ENCODE data around the gene RGCC. TPM values are rescaled to one million over a fixed set of nuclear protein-coding genes. Genes with fewer than 3 reads are reported as not detected.

RGCC gene
- polyA plus RNA-seq, 1 of the 3 experiments (the other 2 are of a cell fraction): 0.05 TPM

GRCh38 chr13:41501281-41501680 is 43.9 kb downstream of the RGCC start:
- DNase-seq: no peak
- no peak overlapping the region for H2AFZ ChIP-seq (ENCODE audit: low read depth)
- H3K36me3 ChIP-seq (replicated peaks in 1 of 2; ENCODE audit: control insufficient read depth in 1 of 2, insufficient read depth in 2 of 2, low read length in 1 of 2): no peaks in the 10 kb centered on the region
- CTCF ChIA-PET: no interaction called here
- H3K79me2 ChIP-seq (ENCODE audit: insufficient read depth): no peaks in the 10 kb centered on the region
- no peaks in the 10 kb centered on the region for H3K9me2 ChIP-seq
- no peak overlapping the region for H3K4me3 ChIP-seq (ENCODE audit: low read depth in 2 of 2, low read length in 1 of 2)
- no peaks in the 10 kb centered on the region for H4K20me1 ChIP-seq (ENCODE audit: insufficient read depth)
- no peaks in the 10 kb centered on the region for H3K9me3 ChIP-seq
- H3F3A ChIP-seq (replicated peaks; ENCODE audit: insufficient read depth): no peaks in the 10 kb centered on the region
- H3K4me1 ChIP-seq (ENCODE audit: control insufficient read depth in 1 of 2, insufficient read depth in 2 of 2, low read depth in 1 of 2, low read length in 1 of 2): no peaks in the 10 kb centered on the region
- 78% methylated on average over 4 of the region's 4 CpGs for WGBS (ENCODE audit: low lambda C conversion rate)
- H3K9ac ChIP-seq: no peak overlapping the region
- no peaks in the 10 kb centered on the region; the same call in 1 of the 2 replicates for H3K27me3 ChIP-seq (ENCODE audit: insufficient read depth)
- no peak overlapping the region for H3K27ac ChIP-seq (ENCODE audit: low read depth in 2 of 2, low read length in 1 of 2)
- H3K4me2 ChIP-seq: no peak overlapping the region
- TF ChIP-seq TAF1 (IDR thresholded peaks at IDR 0.05; ENCODE audit: borderline replicate concordance, low read depth, low read length): no peak
- TF ChIP-seq REST (IDR thresholded peaks at IDR 0.05; ENCODE audit: low read depth, low read length): no peak
- TF ChIP-seq PBX3 (IDR thresholded peaks at IDR 0.05): no peak
- no peak for TF ChIP-seq USF2 (IDR thresholded peaks at IDR 0.05; ENCODE audit: borderline replicate concordance, low read depth, low read length)
- POLR2A ChIA-PET: no interaction called here

GRCh38 chr13:41502031-41502430 is 44.7 kb downstream of the RGCC start:
- no peaks in the 10 kb centered on the region for H3K4me1 ChIP-seq (ENCODE audit: control insufficient read depth in 1 of 2, insufficient read depth in 2 of 2, low read depth in 1 of 2, low read length in 1 of 2)
- no peak overlapping the region for H3K27ac ChIP-seq (ENCODE audit: low read depth in 2 of 2, low read length in 1 of 2)
- no peaks in the 10 kb centered on the region for H3K36me3 ChIP-seq (replicated peaks in 1 of 2; ENCODE audit: control insufficient read depth in 1 of 2, insufficient read depth in 2 of 2, low read length in 1 of 2)
- H3K9me3 ChIP-seq: no peaks in the 10 kb centered on the region
- no peaks in the 10 kb centered on the region; the same call in 1 of the 2 replicates for H3K27me3 ChIP-seq (ENCODE audit: insufficient read depth)
- H3K79me2 ChIP-seq (ENCODE audit: insufficient read depth): no peaks in the 10 kb centered on the region
- no peak overlapping the region for H2AFZ ChIP-seq (ENCODE audit: low read depth)
- DNase-seq: no peak
- no peak overlapping the region for H3K9ac ChIP-seq
- ChIA-PET CTCF (no interaction called here), POLR2A (no interaction called here)
- no peaks in the 10 kb centered on the region for H3F3A ChIP-seq (replicated peaks; ENCODE audit: insufficient read depth)
- no peak overlapping the region for H3K4me3 ChIP-seq (ENCODE audit: low read depth in 2 of 2, low read length in 1 of 2)
- no peak overlapping the region for H3K4me2 ChIP-seq
- H3K9me2 ChIP-seq: no peaks in the 10 kb centered on the region
- 45% methylated on average over 5 of the region's 5 CpGs for WGBS (ENCODE audit: low lambda C conversion rate)
- no peaks in the 10 kb centered on the region for H4K20me1 ChIP-seq (ENCODE audit: insufficient read depth)
- TF ChIP-seq ZBTB33 (IDR thresholded peaks at IDR 0.05; ENCODE audit: borderline replicate concordance, low read depth) (no peak), REST (IDR thresholded peaks at IDR 0.05; ENCODE audit: low read depth, low read length) (no peak), FOXJ3 (CRISPR knock-in tag; IDR thresholded peaks at IDR 0.05) (no peak), GATA2 (CRISPR knock-in tag; IDR thresholded peaks at IDR 0.05) (no peak), EZH2phosphoT487 (IDR thresholded peaks at IDR 0.05; ENCODE audit: borderline replicate concordance, low read depth) (no peak), USF2 (IDR thresholded peaks at IDR 0.05; ENCODE audit: borderline replicate concordance, low read depth, low read length) (no peak), RAD21 (IDR thresholded peaks at IDR 0.05; ENCODE audit: low read length) (no peak), GABPA (IDR thresholded peaks at IDR 0.05; ENCODE audit: low read depth) (no peak), MAX (IDR thresholded peaks at IDR 0.05; ENCODE audit: low read depth) (no peak)
